Measurements from ENCODE around the gene NPR3.

DNA sequence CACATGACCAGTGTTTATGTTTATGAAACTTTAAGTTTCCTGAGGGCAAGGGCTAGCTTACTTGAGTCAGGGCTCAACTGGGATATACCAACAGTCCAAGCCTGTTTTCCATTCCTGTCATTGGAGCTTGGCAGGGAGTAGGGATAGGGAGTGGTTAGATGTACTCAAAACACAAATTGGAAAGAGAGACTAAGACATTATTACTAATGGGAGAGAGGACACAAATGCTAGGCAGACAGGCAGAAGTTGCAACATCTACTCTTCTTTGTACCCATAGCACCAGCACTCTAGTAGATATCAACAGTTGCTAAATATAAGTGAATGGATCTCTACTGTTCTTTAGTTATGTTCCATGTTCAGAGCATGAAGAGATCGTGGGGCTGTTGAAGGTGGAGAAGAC is 62.8 kb downstream of the NPR3 start:
- no peak for TF ChIP-seq POLR2A (IDR thresholded peaks at IDR 0.05)
- TF ChIP-seq, protein P1, sequence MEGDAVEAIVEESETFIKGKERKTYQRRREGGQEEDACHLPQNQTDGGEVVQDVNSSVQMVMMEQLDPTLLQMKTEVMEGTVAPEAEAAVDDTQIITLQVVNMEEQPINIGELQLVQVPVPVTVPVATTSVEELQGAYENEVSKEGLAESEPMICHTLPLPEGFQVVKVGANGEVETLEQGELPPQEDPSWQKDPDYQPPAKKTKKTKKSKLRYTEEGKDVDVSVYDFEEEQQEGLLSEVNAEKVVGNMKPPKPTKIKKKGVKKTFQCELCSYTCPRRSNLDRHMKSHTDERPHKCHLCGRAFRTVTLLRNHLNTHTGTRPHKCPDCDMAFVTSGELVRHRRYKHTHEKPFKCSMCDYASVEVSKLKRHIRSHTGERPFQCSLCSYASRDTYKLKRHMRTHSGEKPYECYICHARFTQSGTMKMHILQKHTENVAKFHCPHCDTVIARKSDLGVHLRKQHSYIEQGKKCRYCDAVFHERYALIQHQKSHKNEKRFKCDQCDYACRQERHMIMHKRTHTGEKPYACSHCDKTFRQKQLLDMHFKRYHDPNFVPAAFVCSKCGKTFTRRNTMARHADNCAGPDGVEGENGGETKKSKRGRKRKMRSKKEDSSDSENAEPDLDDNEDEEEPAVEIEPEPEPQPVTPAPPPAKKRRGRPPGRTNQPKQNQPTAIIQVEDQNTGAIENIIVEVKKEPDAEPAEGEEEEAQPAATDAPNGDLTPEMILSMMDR (IDR thresholded peaks at IDR 0.05): no peak

Data from suprapubic skin (tissue), 3 donors.